Measurements from ENCODE around the gene TNFRSF25. TPM values are rescaled to one million over a fixed set of nuclear protein-coding genes. Genes with fewer than 3 reads are reported as not detected.
A peak's percentile ranks its signal among the peaks of the same experiment; 100 is the strongest.

The TNFRSF25 gene
- total and polyA plus RNA-seq, 9 of the 15 experiments (the other 6 are each of a cell fraction or from before 2014, with no cell fraction given): 0.24 to 0.49 TPM; not detected in 7

DNA sequence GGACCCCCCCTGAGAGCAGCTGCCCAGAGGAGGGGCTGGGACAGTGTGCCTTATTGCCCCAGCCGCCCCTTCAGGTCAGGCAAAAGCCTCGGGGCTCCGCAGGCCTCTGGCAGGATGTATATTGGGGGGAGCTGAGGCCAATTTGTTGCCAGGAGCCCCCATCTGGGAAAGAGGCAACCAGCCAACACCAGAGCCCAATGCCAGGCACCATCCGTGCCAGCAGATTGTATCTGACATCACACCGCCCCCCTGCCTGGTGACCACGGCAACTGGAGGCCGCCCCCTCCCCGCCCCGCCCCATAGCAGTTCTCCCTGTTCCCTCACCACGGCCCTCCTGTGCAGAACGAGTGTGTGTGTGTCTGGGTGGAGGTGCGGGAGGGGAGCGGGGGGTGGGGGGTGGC lies 29.1 kb upstream of the TNFRSF25 start:
- no TSS peak for BruUV-seq (replicated peaks)
- H3K9me1 ChIP-seq (ENCODE audit: control insufficient read depth, insufficient read depth, low read length): peaks cover 3% of the 10 kb centered on the region
- in situ Hi-C loops (cut with MboI): loop anchor here (10.0 to 25.0 kb wide), 2 partner anchors 140 to 717 kb away; no protein-coding TSS in a partner anchor

More for the DNA sequence above, 29.1 kb upstream of the TNFRSF25 start:
- H3K36me3 ChIP-seq (ENCODE audit: control insufficient read depth, insufficient read depth, low read length): no peaks in the 10 kb centered on the region
- peaks cover 35% of the 10 kb centered on the region for H4K20me1 ChIP-seq (replicated peaks; ENCODE audit: control insufficient read depth, insufficient read depth, low read length)
- no peak overlapping the region for H2AFZ ChIP-seq (ENCODE audit: low read depth, low read length)
- 3% methylated on average over 12 of the region's 13 CpGs for WGBS (ENCODE audit: insufficient coverage, low coverage, missing lambda C conversion rate)
- TF ChIP-seq CHD4 (IDR thresholded peaks at IDR 0.05; ENCODE audit: insufficient read depth, insufficient replicate concordance, low read depth, low read length, poor library complexity, severe bottlenecking) (no peak), ZBTB8A (IDR thresholded peaks at IDR 0.05; ENCODE audit: partially characterized antibody) (no peak)
- TF ChIP-seq, protein P1, sequence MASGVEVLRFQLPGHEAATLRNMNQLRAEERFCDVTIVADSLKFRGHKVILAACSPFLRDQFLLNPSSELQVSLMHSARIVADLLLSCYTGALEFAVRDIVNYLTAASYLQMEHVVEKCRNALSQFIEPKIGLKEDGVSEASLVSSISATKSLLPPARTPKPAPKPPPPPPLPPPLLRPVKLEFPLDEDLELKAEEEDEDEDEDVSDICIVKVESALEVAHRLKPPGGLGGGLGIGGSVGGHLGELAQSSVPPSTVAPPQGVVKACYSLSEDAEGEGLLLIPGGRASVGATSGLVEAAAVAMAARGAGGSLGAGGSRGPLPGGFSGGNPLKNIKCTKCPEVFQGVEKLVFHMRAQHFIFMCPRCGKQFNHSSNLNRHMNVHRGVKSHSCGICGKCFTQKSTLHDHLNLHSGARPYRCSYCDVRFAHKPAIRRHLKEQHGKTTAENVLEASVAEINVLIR (CRISPR knock-in tag; IDR thresholded peaks at IDR 0.05): no peak
- TF ChIP-seq, protein P2, sequence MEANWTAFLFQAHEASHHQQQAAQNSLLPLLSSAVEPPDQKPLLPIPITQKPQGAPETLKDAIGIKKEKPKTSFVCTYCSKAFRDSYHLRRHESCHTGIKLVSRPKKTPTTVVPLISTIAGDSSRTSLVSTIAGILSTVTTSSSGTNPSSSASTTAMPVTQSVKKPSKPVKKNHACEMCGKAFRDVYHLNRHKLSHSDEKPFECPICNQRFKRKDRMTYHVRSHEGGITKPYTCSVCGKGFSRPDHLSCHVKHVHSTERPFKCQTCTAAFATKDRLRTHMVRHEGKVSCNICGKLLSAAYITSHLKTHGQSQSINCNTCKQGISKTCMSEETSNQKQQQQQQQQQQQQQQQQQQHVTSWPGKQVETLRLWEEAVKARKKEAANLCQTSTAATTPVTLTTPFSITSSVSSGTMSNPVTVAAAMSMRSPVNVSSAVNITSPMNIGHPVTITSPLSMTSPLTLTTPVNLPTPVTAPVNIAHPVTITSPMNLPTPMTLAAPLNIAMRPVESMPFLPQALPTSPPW (CRISPR knock-in tag; IDR thresholded peaks at IDR 0.05): 0 out of 2 replicates have a peak, but pooled peaks have one; percentile 21
- peak overlapping the region in 1 of 2 experiments; percentile 32; a peak in 1 of 4 replicates for H3K9ac ChIP-seq (ENCODE audit: insufficient read depth in 1 of 2, low read depth in 2 of 2, low read length in 2 of 2)
- DNase-seq (ENCODE audit: extremely low read depth in 1 of 4, low spot score in 3 of 4) (no peak), FAIRE-seq (no peak), ATAC-seq (no peak)
- ChIA-PET CTCF (ENCODE audit: low intra/inter-chr PET ratio) (no interaction called here), POLR2A (interaction anchor here (0.6 to 1.6 kb wide), 4 partner anchors 10 to 62 kb away, joined by 3 to 8 read pairs (median 4); no protein-coding TSS in a partner anchor)
- intact Hi-C loops (cut with micrococcal nuclease): no loop called here
- no peak overlapping the region for H3K4me3 ChIP-seq
- H3K79me2 ChIP-seq (ENCODE audit: control insufficient read depth, insufficient read depth, low read length): no peaks in the 10 kb centered on the region
- no peaks in the 10 kb centered on the region for H3K9me3 ChIP-seq (replicated peaks; ENCODE audit: control insufficient read depth, insufficient read depth, low read depth, low read length)
- no peak overlapping the region for H3K4me2 ChIP-seq (ENCODE audit: insufficient read depth, low read length)
- H3K4me1 ChIP-seq (replicated peaks in 1 of 2; ENCODE audit: control insufficient read depth in 2 of 2, insufficient read depth in 2 of 2, low read length in 2 of 2): peaks cover 3 to 39% of the 10 kb centered on the region in 2 experiments; a peak in 2 of 5 replicates
- H3K27me3 ChIP-seq (ENCODE audit: control insufficient read depth in 2 of 2, insufficient read depth in 2 of 2, low read length in 2 of 2): peaks cover 31 to 68% of the 10 kb centered on the region in 2 experiments; a peak in 4 of 5 replicates
- no peak overlapping the region for H3K27ac ChIP-seq (ENCODE audit: extremely low read depth, low read depth, low read length)
